Hippocampal formation (tissue), 2 donors: ENCODE results near the gene TFF2.

ENCODE experiments used
- DNase-seq, 2 donors: peaks; one replicate each; lab custom pipeline; 2025; lab: John Stamatoyannopoulos, UW

The TFF2 gene

DNA sequence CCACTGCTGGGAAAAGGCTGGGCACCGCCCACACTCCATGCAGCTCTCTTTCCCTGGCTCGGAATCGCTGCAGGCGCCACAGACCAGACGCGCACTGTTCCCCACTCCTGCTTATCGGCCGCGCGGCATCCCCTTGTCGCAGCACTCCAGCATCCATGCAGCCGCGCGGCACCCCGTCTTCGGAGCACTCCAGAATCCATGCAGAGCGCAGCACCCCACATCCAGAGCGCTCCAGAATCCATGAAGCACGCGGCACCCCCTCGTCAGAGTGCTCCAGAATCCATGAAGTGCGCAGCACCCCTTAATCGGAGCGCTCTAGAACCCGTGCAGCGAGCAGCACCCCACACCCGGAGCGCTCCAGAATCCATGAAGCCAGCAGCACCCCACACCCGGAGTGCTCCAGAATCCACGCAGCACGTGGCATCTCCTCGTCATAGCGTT lies 45.1 kb downstream of the TFF2 start:
- no peak for DNase-seq

DNA sequence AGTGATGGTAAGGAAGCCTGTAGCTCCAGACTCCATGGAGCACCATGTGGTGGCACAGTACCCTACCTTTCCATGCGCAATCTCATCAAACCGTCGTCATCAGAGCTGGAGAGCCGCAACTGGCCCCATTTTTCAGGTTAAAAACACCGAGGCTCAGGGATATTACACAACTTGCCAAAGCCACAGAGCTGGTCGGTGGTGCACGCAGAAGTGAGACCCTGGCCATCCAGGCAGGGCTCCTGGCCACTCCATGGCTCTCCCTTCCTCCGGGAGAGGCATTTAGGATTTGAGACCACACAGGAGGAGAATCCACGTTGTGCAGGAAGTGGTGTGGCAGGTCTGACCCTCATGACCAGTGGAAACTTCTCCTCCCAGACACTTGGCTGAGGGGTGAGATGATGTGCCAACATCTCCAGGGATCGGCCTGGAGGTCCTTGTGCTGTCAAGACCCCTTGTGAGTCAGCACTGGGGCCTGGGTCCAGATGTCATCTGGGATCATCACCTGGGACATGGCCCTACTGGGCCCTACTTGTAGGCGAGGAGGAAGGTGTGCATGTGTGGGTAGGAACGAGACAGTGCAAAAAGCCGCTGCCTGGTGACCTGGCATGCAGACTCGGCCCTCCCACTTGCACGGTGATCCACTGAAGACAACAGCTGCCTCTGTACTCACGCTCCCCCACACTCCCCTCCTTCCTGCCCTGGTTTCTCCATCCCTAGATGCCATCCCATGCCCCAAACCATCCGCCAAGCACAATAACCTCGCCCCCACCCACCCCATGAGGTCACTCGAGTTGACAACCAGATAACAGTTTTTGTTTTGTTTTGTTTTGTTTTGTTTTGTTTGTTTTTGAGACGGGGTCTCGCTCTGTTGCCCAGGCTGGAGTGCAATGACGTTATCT lies 46.0 kb downstream of the TFF2 start:
- no peak for DNase-seq

DNA sequence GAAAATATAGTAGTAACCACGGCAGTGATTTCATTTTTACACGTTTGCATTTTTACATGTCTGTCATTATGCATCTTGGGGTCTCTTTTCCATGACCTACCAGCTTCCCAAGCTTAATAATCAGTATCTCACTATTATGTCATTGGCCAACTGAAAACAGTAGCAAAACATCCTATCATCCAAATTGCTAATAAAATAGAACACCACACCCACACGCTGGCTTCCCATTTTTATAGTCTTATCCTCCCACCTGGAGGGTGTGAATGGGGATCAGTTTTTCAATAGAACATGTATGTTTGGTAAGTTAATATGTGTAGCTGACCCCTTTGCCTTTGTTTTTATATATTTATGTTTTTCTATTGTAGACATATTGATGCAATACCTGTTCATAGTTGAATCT lies 47.4 kb downstream of the TFF2 start:
- DNase-seq: no peak

DNA sequence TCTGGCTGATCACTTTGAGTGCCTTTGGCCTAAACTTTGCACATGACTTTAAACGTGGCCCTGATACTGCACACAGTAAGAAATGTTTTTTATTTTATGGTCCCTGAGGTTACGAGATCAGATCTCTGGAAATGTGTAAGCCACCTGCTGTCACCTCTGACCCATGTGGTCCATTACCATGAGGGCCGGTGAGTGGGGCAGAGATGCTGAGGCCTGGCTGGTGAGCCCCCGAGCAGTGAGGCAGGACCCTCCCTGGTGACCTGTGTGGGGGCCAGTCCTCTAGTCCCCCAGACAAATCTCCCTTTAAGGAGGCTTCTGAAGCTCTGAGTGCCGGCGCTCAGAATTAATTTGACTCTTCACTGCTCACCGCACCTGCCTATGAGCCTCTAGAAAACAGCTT lies 48.0 kb downstream of the TFF2 start:
- DNase-seq: no peak

DNA sequence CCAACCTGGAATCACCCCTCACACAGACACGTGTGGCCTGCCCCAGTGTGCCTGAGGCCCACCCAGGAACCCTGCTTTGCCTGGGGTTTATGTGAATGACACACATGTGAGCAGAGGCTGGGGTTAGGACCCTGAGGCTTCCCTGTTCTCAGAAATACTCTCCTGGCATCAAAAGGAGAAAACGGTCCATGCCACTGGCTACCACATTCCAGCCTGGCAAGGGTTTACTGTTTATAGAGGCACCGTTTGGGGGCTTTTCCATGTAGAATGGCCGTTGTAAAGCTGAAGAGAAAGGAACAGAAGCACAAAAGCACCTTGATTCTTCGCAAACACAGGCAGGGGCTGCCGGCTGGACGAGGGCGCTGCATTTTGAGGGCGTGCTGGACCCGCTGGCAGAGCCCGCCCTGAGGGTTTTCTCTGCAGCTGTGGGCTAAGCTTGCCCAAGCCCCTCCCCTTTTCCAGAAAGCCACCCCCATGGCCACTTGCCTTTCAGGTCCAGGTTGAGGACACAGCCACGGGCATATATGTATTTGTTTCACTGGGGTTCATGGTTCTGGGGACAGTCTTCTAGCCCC lies 48.6 kb downstream of the TFF2 start:
- DNase-seq: no peak

DNA sequence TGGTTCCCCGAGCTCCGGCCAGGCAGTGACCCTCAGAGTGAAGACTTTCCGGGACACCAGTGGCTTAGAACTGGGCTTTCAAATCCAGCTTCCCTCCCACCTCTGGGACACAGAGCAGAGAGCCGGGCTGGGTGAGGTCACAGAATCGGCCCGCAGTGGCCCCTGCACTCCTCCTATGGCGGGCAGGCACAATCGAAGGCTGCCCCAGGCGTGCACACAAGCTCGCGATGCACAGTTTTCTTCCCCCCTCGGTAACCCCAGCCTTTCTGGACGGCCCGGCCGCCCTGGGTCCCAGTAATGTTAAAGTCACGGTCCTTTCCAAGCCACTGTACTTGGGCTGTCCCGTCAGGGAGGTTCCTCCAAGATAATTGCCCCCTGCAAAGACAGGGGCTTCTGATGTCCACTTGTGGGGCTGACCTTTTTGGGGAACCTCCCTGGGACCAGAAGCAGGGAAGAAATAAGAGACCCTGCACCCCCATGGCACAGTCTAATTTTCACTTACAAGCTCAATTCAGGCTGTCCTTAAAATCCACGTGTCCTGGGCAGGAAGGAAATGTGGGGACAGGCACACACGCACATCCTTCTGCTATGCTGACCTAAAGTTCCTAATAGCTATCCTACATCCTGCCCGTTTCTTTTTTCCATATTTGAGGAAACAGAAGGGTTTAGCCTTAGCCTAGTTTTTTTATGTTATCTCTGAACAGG lies 49.3 kb downstream of the TFF2 start:
- DNase-seq: no peak

DNA sequence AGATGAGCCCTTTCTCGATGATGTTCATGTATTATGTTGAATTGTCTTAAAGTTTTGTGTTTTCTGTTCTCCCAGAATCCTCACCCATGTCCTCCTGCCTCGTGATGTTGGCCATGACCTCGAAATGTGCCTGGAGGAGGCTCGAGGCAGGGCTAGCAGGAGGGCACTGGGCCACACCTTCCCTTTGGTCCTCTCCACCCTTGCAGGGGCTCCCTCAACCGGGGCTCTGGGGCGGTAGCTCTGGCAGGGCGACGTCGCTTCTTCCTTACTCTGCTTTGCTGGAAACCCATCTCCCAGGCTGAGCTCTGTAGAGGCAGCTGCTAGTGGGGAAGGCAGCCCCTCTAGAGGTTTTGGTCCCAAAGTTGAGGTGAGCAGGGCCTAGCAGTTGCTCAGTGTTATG lies 49.8 kb downstream of the TFF2 start:
- DNase-seq: no peak

DNA sequence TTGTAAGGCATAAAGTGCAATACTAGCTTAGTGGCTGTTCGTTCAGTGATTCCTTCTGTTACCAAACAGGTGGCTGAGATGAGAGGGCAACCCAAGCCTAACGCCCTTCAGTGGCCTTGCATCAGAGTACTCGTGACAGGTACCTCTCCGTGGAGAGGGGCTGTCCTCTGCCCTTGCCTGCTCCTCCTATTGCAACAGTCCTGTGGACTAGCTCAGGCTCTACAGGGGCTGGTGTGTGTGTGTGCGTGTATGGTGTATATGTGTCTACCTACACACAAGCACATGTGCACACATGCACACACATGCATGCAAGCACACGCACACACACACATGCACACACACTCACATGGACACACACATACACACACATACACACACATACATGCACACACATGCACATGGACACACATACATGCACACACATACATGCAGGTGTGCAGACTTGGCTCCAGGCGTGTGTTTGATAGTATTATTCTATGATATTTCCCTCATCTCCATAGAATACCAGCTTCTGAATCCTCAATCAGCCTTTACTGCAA lies 50.7 kb downstream of the TFF2 start:
- no peak for DNase-seq

DNA sequence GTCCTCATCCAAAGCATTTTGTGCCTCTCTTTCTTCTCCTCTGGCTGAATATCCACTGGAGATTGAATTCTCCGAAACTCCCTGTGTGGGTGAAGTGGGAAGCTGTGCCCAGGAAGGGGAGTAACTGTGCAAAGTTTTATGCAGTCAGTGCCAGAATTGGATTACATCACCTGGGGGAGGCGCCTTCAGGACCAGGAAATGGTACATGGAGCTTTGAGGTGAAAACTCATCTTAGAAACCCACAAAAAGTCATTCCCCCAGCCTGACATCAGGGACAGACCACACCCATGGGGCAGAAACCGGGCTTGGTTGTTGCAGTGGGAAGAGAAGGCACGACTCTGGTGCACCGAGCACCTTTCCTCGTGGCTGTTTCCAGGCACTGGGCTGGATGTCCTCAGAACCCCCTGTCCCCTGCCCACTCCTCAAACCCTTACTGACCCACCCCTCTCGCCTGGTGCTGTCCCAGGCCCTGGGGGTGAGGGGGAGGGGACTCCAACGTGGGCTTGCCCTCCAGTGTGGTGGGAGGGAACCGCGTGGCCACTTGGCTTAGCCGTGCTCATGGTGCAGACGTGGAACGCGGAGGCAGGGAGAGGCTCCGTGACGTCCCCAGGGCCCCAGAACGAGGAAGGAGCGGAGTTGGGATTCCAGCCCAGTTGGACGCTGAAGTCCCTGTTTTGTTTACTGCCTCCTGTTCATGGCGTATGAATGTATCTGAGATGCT lies 51.3 kb downstream of the TFF2 start:
- DNase-seq: no peak

DNA sequence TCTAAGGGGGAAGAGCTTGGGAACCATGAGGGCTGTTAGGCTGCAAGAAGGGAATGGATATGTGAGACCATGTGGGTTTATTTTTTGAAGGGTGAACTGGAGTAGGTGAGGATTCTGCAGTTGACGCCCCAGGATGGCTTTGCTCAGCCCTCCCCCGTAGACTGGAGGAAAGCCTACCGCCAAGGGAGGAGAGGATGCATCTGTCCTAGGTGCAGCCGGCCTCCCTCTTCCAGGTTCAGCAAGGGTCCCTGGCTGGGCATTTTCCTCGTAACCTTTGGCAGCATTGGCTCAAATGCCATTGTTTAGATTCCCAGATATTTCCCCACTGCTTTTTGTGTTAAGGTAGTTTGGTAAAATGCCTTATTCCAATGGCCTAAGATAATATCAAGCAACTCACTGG lies 52.1 kb downstream of the TFF2 start:
- no peak for DNase-seq

DNA sequence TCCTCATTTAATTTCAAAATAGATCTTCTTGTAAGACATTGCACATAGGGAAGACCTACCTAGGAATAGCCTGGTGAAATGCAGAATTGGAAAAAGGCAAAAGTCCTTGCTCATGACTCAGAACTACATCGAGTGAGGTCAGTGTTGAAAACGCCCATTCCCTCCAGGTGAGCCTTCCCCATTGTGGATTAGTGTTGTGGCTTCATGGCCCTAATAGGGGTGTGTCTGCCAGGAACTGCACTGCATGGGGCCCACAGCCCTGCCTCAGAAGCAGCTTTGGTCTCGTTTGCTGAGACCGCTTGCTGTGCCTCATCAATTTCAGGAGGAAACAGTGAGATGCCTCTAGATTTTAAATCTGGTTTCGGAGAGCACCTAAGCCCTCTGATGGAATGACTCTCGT lies 52.6 kb downstream of the TFF2 start:
- DNase-seq: no peak

DNA sequence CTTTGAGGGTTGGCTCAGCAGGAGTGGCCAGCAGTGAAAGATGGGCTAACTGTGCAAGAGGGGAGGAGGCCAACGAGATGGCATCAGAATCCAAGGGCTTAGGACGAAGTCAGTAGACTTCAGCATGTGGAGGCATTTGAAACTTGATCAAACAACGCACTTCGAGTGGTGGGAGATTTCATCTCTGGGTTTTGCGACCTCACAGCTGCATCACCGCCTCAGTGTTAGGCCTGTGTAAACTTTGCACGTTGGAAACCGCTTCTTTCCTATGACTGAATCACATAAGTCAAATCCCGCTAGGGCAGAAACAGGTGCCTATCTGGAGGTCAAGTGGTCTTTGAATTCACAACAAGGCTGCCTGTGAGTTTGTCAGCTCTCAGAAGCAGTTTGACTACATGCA lies 53.4 kb downstream of the TFF2 start:
- DNase-seq: no peak

DNA sequence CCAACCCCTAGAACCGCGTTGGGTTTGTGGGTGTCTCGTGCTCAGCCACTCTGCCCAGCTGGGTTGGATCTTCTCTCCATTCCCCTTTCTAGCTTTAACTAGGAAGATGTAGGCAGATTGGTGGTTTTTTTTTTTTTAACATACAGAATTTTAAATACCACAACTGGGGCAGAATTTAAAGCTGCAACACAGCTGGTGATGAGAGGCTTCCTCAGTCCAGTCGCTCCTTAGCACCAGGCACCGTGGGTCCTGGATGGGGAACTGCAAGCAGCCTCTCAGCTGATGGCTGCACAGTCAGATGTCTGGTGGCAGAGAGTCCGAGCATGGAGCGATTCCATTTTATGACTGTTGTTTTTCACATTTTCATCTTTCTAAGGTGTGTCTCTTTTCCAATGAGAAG lies 54.3 kb downstream of the TFF2 start:
- DNase-seq: no peak
